HepG2 (cell line): Measurements from ENCODE around the gene PLCL2.

ENCODE experiments used
- ATF1 ChIP-seq: IDR thresholded peaks from 2 replicates; pipeline ENCODE4 v1.6.1; 2016; ENCODE audit warnings: mild to moderate bottlenecking, control low read depth
- BCL3 ChIP-seq: sonication (generic); formaldehyde crosslinking; IDR thresholded peaks from 2 replicates; pipeline ENCODE4 v1.5.1; 2020; ENCODE audit warnings: mild to moderate bottlenecking, missing genetic modification reagents, moderate library complexity
- KDM5B ChIP-seq: sonication (generic); formaldehyde crosslinking; IDR thresholded peaks from 2 replicates; pipeline ENCODE4 v1.4.0; 2020; ENCODE audit warnings: missing genetic modification reagents, mild to moderate bottlenecking, borderline replicate concordance
- RBAK ChIP-seq: sonication (generic); formaldehyde crosslinking; IDR thresholded peaks from 2 replicates; pipeline ENCODE4 v1.5.1; 2020; ENCODE audit warnings: mild to moderate bottlenecking, missing genetic modification reagents
- ZNF609 ChIP-seq: sonication (generic); formaldehyde crosslinking; IDR thresholded peaks from 2 replicates; pipeline ENCODE4 v1.4.0; 2020; ENCODE audit warnings: mild to moderate bottlenecking, missing genetic modification reagents, borderline replicate concordance
- ZNF782 ChIP-seq: sonication (generic); formaldehyde crosslinking; IDR thresholded peaks from 2 replicates; pipeline ENCODE4 v1.4.0; 2020; ENCODE audit warnings: missing genetic modification reagents, mild to moderate bottlenecking, borderline replicate concordance

- TF ChIP-seq ZNF609 (no peak), RBAK (CRISPR knock-in tag) (no peak), BCL3 (CRISPR knock-in tag) (no peak), KDM5B (CRISPR knock-in tag) (no peak), ATF1 (CRISPR knock-in tag) (no peak), ZNF782 (CRISPR knock-in tag) (no peak)
Observed at GRCh38 chr3:17130956-17131355, 246.2 kb downstream of the PLCL2 start.
